ENCODE measurements around the gene ESRRG. TPM values are rescaled to one million over a fixed set of nuclear protein-coding genes. Genes with fewer than 3 reads are reported as not detected.
"Not testable (repeated sequence)": the region's sequence is repeated elsewhere in the genome, so short reads cannot be mapped to it uniquely, and the experiment has no call there.

The ESRRG gene
- total RNA-seq, 1 donor from 2014 or later: not detected

DNA sequence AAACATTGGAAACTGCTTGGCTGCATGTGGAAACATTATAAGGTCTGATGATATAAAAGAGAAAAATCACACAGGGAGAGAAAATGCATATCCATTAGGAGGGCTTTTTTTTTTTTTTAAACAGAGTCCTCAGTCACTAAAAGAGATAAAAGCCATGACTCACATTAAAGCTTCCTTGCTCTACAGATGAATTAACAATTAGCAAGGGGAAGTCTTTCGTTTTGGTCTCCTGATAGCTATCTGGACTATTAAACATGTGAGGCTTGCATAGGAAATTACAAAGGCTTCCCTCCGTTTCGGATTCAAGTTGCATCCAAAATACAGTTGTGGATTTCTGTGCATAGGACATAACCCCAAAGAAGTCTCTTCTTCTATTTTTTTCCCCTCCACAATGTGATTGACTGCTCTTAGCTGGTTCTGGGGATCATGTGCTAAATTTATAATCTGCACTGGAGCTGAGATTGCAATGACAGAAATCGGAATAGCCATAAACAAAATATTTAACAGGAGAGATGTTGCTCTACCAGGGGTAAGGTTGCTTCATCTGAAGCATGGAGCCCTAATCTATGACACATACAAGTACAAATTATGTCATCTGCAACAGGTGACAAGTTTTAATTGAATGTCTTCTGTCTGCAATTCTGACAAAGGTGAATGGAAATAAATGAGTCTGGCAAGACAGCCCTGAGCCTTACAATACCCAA is 146.8 kb downstream of the ESRRG start:
- no peak for DNase-seq (ENCODE audit: low read depth, low spot score)

- DNase-seq (ENCODE audit: low read depth, low spot score): no peak
These were observed 156.5 kb downstream of the ESRRG start for GRCh38 chr1:216566641-216567205.

DNA sequence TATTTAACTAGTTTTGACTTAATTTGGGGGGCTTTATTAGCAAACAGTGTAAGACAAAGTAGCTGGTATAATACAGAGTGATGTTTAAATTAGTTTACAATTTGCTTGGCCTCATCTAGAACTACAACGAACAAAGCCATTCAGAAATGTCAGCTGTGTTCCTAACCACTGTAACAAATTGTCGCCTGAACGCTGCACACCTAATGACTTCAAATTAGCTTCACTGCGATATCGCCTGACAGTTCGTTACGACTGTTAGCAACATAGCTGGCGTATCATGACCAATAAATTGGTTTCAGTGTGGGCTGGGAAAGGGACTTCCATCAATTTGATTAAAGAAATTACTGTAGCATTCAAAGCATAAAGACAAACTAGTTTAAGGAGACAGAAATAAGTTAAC is 160.1 kb downstream of the ESRRG start:
- no peak for DNase-seq (ENCODE audit: low read depth, low spot score)

GRCh38 chr1:216562383-216562782 is 160.8 kb downstream of the ESRRG start:
- DNase-seq (ENCODE audit: low read depth, low spot score): no peak

DNA sequence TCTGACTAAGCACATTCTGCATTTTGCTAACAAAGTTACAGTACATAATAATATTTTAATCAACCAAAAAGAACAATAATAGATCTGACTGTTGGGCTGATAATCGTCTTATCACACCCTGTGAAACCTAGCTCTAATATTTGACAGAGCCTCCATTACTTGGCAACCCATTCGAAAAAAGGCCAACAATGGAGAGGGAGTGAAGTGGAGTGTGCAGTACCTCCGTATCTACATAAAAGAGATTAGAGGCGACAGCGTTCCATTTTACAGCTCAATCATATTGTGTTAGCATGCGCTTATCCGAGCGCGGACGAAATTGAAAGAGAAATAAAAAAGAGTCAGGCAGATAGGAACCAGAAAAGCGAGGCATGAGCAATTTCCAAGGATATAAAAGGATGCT is 162.7 kb downstream of the ESRRG start:
- DNase-seq (ENCODE audit: low read depth, low spot score): no peak

GRCh38 chr1:216559359-216559758 is 163.9 kb downstream of the ESRRG start:
- DNase-seq (ENCODE audit: low read depth, low spot score): no peak

GRCh38 chr1:216555653-216556052 is 167.6 kb downstream of the ESRRG start:
- no peak for DNase-seq (ENCODE audit: low read depth, low spot score)

- no peak for DNase-seq (ENCODE audit: low read depth, low spot score)
These were observed 168.3 kb downstream of the ESRRG start for GRCh38 chr1:216554934-216555333.

DNA sequence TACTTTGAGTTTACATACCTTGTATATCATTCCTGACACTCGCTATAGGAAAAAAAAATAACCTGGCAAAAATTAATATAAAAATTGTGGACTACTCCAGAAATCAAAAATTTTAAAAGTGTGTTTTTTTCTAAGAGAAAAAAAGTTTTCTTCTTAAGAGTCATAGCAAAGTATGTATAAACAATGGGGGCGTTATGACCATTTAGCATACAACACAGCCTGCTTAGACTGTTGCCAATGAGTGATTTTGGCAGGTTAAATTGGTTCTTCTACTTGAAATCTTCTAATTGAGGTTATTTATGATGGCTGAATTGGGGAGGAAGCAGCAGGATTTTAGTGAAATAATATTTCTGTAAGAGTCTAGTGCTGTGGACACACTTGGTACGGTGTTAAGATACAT is 169.5 kb downstream of the ESRRG start:
- no peak for DNase-seq (ENCODE audit: low read depth, low spot score)

DNA sequence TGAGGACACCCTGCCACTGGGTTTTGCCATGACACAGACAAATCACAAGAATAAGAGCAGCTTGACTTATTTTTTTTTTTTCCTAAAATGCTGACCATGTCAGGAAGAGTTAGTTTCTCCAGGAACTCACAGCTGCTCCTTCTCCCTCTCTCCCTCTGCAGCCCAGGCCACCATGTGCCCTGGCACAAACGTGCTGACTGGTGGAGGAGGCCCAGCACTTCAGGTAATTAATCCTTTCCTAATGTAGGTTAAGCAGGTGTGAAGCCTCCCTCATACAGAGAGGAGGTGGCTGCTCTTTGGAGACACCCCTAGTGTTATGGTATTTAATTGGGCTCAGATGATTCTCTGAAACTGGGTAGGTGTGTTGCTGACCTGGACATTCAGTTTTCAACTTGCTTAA is 170.2 kb downstream of the ESRRG start:
- DNase-seq (ENCODE audit: low read depth, low spot score): no peak

GRCh38 chr1:216549796-216550195 is 173.4 kb downstream of the ESRRG start:
- DNase-seq (ENCODE audit: low read depth, low spot score): no peak

- no peak for DNase-seq (ENCODE audit: low read depth, low spot score)
These were observed 180.5 kb downstream of the ESRRG start for GRCh38 chr1:216542741-216543140.

DNA sequence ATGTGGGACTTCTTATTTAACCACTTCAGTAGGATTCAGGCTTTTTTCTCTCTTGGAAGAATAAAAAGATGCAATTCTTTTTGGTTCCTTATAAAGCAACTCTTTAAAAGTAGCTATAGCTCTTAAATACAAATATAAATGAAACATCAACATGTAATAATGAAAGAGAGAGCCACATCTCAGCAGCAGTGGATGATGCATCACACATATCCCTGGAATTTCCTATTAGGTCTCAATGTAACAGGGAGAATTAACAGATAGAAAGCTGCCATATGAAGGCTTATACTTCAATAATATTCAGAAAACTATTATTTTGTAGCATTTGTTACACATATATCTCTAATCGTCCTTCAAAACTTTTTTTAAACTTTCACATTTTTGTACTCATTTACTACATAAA is 181.0 kb downstream of the ESRRG start:
- no peak for DNase-seq (ENCODE audit: low read depth, low spot score)

GRCh38 chr1:216535751-216536150 is 187.5 kb downstream of the ESRRG start:
- no peak for DNase-seq (ENCODE audit: low read depth, low spot score)

DNA sequence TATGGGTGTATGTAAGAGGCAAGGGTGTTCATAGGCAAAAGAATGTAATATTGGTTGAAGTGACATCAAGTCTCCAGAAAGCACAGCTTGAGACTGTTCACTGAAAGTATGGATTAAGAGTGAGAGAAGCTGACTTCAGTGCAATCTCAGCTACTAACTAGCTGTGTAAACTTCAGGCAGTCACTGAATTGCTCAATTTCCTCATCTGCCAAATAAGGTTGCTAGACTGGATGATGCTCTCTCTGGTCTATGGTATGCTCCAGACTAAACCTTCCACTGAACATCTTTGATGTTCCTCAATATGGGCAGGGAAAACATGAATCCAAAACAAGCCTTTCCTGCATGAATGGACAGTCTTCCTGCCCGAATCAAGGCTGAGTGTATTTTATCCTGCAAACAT is 188.2 kb downstream of the ESRRG start:
- no peak for DNase-seq (ENCODE audit: low read depth, low spot score)

DNA sequence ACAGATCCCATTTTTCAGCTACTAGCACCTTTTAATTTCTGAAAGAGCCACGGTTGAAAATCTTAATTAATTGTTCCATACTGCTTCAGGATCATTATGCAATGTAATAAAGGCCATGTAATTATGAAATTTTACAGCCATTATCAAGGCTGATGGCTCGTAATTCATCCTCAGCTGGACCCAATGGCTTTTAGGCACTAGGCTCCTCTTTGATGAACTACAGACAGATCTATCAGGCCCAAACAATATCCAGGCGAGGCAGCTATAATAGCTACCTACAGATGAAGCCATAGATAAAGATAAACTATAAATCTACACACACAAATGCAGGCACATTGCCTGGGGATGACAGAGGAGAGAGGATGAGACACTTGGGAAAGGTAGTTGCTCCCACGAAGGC is 189.5 kb downstream of the ESRRG start:
- DNase-seq (ENCODE audit: low read depth, low spot score): no peak

- DNase-seq (ENCODE audit: low read depth, low spot score): no peak
These were observed 190.9 kb downstream of the ESRRG start for GRCh38 chr1:216532251-216532798.

GRCh38 chr1:216531263-216532239 is 191.7 kb downstream of the ESRRG start:
- DNase-seq (ENCODE audit: low read depth, low spot score): no peak

- DNase-seq (ENCODE audit: low read depth, low spot score): not testable (repeated sequence)
These were observed 193.4 kb downstream of the ESRRG start for GRCh38 chr1:216529851-216530250.

DNA sequence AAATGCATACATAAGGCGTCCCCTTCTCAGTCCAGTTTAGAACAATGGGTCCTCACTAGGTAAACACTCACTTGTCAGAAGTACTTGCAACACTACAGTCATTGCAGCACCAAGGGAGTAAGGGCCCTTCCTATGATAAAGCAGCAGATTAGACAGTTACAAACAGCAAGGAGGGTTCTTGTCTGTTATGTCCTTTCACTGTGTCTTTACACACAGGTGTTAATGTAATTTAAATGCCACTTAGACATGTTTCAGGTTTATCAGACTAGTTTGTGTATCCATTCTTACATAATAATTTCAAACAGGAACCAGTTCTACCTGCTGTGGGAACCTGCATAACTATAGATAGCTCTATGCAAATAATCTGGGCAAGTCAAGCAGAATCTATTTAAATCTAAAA is 194.4 kb downstream of the ESRRG start:
- DNase-seq (ENCODE audit: low read depth, low spot score): no peak

DNA sequence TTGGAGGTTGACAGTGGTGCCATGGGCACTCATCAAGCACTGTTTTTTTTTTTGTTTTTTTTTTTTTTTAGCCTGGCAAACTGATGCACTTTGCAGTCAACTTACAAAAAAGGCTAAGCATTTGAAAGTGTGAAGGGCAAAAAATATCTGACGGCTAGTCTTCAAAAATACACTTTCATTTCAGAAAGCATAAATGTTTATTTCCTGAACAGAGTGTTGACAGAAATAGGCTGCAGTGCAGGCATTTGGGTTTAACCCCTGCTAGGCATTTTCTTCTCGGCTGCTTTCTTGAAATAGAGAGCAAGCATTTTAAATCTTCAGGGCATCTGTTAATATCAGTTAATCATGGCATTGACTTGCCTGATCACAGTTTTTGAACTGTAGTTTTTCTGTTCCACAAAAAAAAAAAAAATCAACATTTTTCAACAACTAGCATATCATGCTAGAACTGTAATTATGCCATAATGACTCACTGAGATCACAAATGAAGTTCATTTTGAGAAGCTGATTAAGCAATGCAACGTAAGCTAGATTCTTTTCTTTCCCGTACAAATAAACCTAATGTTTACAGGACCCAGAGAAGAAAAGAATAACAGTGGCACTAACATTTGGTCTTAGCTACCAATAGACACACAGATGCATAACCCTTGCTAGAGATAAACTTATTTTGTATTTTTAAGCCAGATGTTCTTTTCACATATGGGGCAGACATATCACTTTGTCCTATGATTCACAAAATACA is 199.6 kb downstream of the ESRRG start:
- DNase-seq (ENCODE audit: low read depth, low spot score): no peak

All from pulmonary artery endothelial cell (primary cell).